MM.1S (cell line): ENCODE results near the gene TUBB4A.

Experiments
- EZH2 ChIP-seq: fragments of 300-600 bp; sonication (generic); optimal IDR thresholded peaks from 2 replicates; pipeline ENCODE3; 2017; ENCODE audit warnings: low read depth, mild to moderate bottlenecking, antibody characterized with exemption, low read length, mixed read lengths
- EZH2phosphoT487 ChIP-seq: fragments of 300-600 bp; sonication (generic); IDR thresholded peaks from 2 replicates; pipeline ENCODE4 v1.6.1; 2018; ENCODE audit warnings: antibody characterized with exemption, low read length
- TF ChIP-seq, protein P1 (sequence below): fragments of 300-600 bp; sonication (generic); IDR thresholded peaks from 2 replicates; pipeline ENCODE4 v1.5.1; 2016; ENCODE audit warnings: antibody characterized with exemption, low read length, mixed read lengths

DNA sequence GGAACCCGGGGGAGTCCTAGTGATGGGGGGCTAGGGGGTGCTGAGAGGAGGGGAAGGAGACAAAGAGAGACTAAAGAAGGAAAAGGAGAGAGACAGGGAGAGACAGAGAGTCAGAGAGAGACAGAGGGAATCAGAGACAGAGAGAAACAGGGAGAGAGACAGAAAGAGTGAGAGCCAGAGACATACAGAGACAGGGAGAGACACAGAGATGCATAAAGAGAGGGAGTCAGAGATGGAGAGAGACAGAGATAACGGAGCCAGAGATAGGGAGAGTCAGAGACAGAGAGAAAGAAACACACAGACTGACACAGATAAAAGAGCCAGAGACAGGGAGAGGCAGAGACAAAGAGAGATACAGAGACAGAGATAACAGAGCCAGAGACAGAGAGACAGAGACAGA is 27.2 kb upstream of the TUBB4A start:
- TF ChIP-seq, protein P1, sequence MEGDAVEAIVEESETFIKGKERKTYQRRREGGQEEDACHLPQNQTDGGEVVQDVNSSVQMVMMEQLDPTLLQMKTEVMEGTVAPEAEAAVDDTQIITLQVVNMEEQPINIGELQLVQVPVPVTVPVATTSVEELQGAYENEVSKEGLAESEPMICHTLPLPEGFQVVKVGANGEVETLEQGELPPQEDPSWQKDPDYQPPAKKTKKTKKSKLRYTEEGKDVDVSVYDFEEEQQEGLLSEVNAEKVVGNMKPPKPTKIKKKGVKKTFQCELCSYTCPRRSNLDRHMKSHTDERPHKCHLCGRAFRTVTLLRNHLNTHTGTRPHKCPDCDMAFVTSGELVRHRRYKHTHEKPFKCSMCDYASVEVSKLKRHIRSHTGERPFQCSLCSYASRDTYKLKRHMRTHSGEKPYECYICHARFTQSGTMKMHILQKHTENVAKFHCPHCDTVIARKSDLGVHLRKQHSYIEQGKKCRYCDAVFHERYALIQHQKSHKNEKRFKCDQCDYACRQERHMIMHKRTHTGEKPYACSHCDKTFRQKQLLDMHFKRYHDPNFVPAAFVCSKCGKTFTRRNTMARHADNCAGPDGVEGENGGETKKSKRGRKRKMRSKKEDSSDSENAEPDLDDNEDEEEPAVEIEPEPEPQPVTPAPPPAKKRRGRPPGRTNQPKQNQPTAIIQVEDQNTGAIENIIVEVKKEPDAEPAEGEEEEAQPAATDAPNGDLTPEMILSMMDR: no peak
- no peak for TF ChIP-seq EZH2phosphoT487
- TF ChIP-seq EZH2: no peak
